Heart right ventricle (tissue), 16 donors: ENCODE data around the gene PKNOX2. TPM values are rescaled to one million over a fixed set of nuclear protein-coding genes. Genes with fewer than 3 reads are reported as not detected.

Experiments used
- ATAC-seq, 8 donors: fragments of 200-7000 bp; cut with Tn5 transposase; one replicate each; pipeline ENCODE4 v1.9.1; 2020; ENCODE audit warnings: mild to moderate bottlenecking in 8 of 8, moderate library complexity in 8 of 8, moderate number of reproducible peaks in 1 of 8
- DNase-seq, 2 donors: peaks; one replicate each; pipeline ENCODE4 v3.0.0-alpha.2; 2020
- H3K27ac ChIP-seq, 10 donors: fragments of 200-600 bp; sonication (generic) in 2 of 10; one replicate each; pipeline versions ENCODE4 v1.5.0 to v1.8.0; 2020 to 2022; ENCODE audit warnings: mild to moderate bottlenecking in 3 of 10
- H3K27me3 ChIP-seq, 7 donors: fragments of 200-600 bp; one replicate each; pipeline ENCODE4 v1.8.0; 2021 to 2022; ENCODE audit warnings: mild to moderate bottlenecking in 2 of 7
- H3K36me3 ChIP-seq, 9 donors: fragments of 200-600 bp; sonication (generic) in 1 of 9; one replicate each; pipeline versions ENCODE4 v1.5.0 to v1.8.0; 2020 to 2022; ENCODE audit warnings: mild to moderate bottlenecking in 2 of 9
- H3K4me1 ChIP-seq, 9 donors: fragments of 200-600 bp; sonication (generic) in 1 of 9; one replicate each; pipeline versions ENCODE4 v1.5.0 to v1.8.0; 2020 to 2022; ENCODE audit warnings: mild to moderate bottlenecking in 4 of 9
- H3K4me3 ChIP-seq, 10 donors: fragments of 200-600 bp; sonication (generic) in 2 of 10; one replicate each; pipeline versions ENCODE4 v1.5.0 to v1.8.0; 2020 to 2022; ENCODE audit warnings: mild to moderate bottlenecking in 7 of 10, moderate library complexity in 2 of 10
- H3K9me3 ChIP-seq, 11 donors: fragments of 200-600 bp in 10 of 11; sonication (generic) in 2 of 11; one replicate each; pipeline versions ENCODE4 v1.5.0 to v1.8.0; 2013 to 2022; ENCODE audit warnings: mild to moderate bottlenecking in 2 of 11, control low read depth in 1 of 11, moderate library complexity in 1 of 11
- CTCF ChIP-seq, 9 donors: fragments of 200-600 bp; sonication (generic) in 2 of 9; IDR thresholded peaks; one replicate each; pipeline versions ENCODE4 v1.5.0 to v1.8.0; 2021 to 2022; ENCODE audit warnings: antibody characterized with exemption in 9 of 9, mild to moderate bottlenecking in 5 of 9, moderate library complexity in 1 of 9
- WGBS, 2 donors: extraction: QIAGEN DNeasy Blood & Tissue Kit; methylation state at CpG; one replicate each; pipeline ENCODE4 v1.1.7; 2013; ENCODE audit warnings: inconsistent platforms in 1 of 2; 5-methylcytosine and 5-hydroxymethylcytosine counted together
- intact Hi-C, 10 donors: fragments of 100-400 bp; cut with DNase I; formaldehyde crosslinking; loops; one replicate each; pipeline versions ENCODE4 v1.11.1 to v1.14.2; 2022
- polyA plus RNA-seq, 2 donors: library from polyadenylated mRNA; stranded (reverse); fragments of 200-250 nt; gene quantifications; one replicate each; pipeline ENCODE4 v1.2.3, GENCODE V29; 2013
- total RNA-seq, 10 donors: library from RNA; stranded (reverse); fragmentation: NEBNext Ultra II Directional in 3 of 10; extraction: Animal tissue kit (Norgen Biotek cat#: 25700) in 3 of 10; gene quantifications; one replicate each; pipeline versions ENCODE4 v1.2.1 to v1.2.4, GENCODE V29; 2021 to 2023
- donor health status: Arrhythmogenic right ventricular cardiomyopathy.
- donor health status: ischemic (EF 13 %, LVEDD 7.1; RV severe dilation, severe dysfunction).
- donor health status: healthy with polysubstance abuse.
- donor health status: DM: no; HTN: yes; CAD: no.
- donor health status: DM: no; HTN: no; CAD: no.
- donor health status: ischemic (EF 25% LVEDD 6.9; RV normal size, moderate dysfunction).
- donor health status: ischemic (EF 25% LVEDD 5.7; RV mildly dilated, moderate dysfunction).
- donor health status: healthy.
- donor health status: DM: yes; HTN: yes; CAD: no.
- donor health status: Ischemic cardiomyopathy.
- donor health status: ischemic (EF 35%, LVEDD 5.7; RV mildly dilated, moderate dysfunction).
- donor health status: nonischemic (EF 11% LVEDD 7.7; RV severe dilation, severe dysfunction).
- donor health status: DM: yes; HTN: yes; CAD: no.
- donor health status: PGD.
- donor health status: ischemic (EF 29% LVEDD 5.4; RV normal size, mild dysfunction).
- donor health status: nonischemic (EF 23%, LVEDD 6.1; RV moderate dilation, normal function).

PKNOX2 gene
- total and polyA plus RNA-seq, 12 donors = 2.5 to 5.8 (median 4.5) TPM

- no peak overlapping the region for H3K27ac ChIP-seq
- no peak overlapping the region for H3K4me3 ChIP-seq
- peaks cover 0 to 20% (median 0%) of the 10 kb centered on the region in 7 donors for H3K27me3 ChIP-seq
- peaks cover 0 to 5% (median 0%) of the 10 kb centered on the region in 9 donors for H3K36me3 ChIP-seq
- WGBS, 2 donors = 60 to 82% methylated on average over 6 of the region's 6 CpGs
- DNase-seq = no peak
- TF ChIP-seq CTCF (IDR thresholded peaks at IDR 0.05) = no peak
- H3K9me3 ChIP-seq = no peaks in the 10 kb centered on the region
- peaks cover 0 to 41% (median 20%) of the 10 kb centered on the region in 9 donors for H3K4me1 ChIP-seq
- intact Hi-C loops = loop anchor here in 2 of 10 donors (1.0 to 10.0 kb wide), 2 partner anchors 32 to 745 kb away; no protein-coding TSS in a partner anchor
- no peak for ATAC-seq
Observed at GRCh38 chr11:125369808-125370207, 205.3 kb downstream of the PKNOX2 start.

- Histone ChIP-seq H3K9me3 (no peaks in the 10 kb centered on the region), H3K27ac (no peak overlapping the region), H3K4me3 (no peak overlapping the region), H3K4me1 (peaks cover 3 to 49% (median 27%) of the 10 kb centered on the region in 9 donors), H3K36me3 (peaks cover 0 to 5% (median 0%) of the 10 kb centered on the region in 9 donors), H3K27me3 (peaks cover 0 to 20% (median 0%) of the 10 kb centered on the region in 7 donors)
- intact Hi-C loops = loop anchor here in 1 of 10 donors (10.0 kb wide), 1 partner anchor 744 kb away; no protein-coding TSS in a partner anchor
- no peak for ATAC-seq
- TF ChIP-seq CTCF (IDR thresholded peaks at IDR 0.05) = no peak
- WGBS, 2 donors = 71 to 75% methylated on average over 18 of the region's 18 CpGs
- DNase-seq = no peak
Observed at GRCh38 chr11:125370561-125371389, 206.2 kb downstream of the PKNOX2 start.

DNA sequence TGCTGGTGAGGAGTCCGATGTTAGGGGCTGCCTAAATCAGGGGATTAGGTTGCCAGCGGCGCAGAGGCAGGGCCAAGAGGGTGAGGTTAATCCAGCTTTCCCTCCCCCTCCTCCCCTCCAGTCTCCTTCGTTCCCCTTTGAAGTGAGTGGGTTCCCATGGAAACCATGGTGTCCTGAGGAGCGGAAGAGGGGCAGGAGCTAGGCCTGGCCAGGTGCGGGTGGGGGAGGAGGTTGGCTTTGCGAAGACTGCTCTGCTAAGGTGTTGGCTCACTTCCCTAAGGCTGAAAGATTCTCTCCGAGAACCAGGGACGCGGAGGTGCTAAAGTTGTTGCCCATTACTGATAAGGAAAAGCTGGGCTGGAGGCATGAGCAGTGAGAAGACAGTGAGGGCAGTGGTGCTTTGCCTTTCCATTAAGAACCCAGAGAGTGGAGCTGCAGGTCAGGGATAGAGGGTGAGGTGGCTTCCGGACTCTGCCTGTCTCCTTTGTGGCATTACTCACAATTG lies 206.9 kb downstream of the PKNOX2 start:
- ATAC-seq = no peak
- peak in 1 of 9 donors; percentile 15 for TF ChIP-seq CTCF (IDR thresholded peaks at IDR 0.05)
- peaks cover 0 to 5% (median 0%) of the 10 kb centered on the region in 9 donors for H3K36me3 ChIP-seq
- DNase-seq = no peak
- intact Hi-C loops = loop anchor here in 1 of 10 donors (10.0 kb wide), 1 partner anchor 743 kb away; no protein-coding TSS in a partner anchor
- H3K9me3 ChIP-seq = no peaks in the 10 kb centered on the region
- H3K27me3 ChIP-seq = peaks cover 0 to 20% (median 0%) of the 10 kb centered on the region in 7 donors
- no peak overlapping the region for H3K27ac ChIP-seq
- 71 to 76% methylated on average over 11 of the region's 11 CpGs for WGBS, 2 donors
- H3K4me1 ChIP-seq = peaks cover 3 to 56% (median 33%) of the 10 kb centered on the region in 9 donors
- no peak overlapping the region for H3K4me3 ChIP-seq

DNA sequence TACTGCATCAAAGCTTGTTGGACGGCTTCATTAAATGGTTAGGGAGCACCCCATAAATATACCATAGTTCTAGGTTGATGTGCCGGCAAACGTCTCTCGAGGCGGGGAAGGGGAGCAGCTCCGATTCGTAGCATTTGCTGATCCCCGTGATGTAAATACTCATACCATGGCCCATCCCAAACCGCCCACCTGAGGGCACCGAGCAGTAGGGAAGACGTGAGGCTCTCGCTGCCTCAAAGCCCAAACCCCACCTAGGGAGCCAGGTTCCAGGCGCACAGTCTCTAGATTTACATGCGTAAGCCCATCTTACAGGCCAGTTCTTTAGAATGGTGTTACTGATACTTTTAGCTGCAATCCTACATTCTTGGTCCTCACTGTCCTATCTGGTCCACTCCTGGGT lies 207.5 kb downstream of the PKNOX2 start:
- peaks cover 0 to 20% (median 0%) of the 10 kb centered on the region in 7 donors for H3K27me3 ChIP-seq
- H3K4me3 ChIP-seq = no peak overlapping the region
- 91 to 93% methylated on average over 14 of the region's 14 CpGs for WGBS, 2 donors
- ATAC-seq (no peak), DNase-seq (no peak)
- H3K27ac ChIP-seq = no peak overlapping the region
- intact Hi-C loops = loop anchor here in 1 of 10 donors (10.0 kb wide), 1 partner anchor 743 kb away; no protein-coding TSS in a partner anchor
- H3K9me3 ChIP-seq = no peaks in the 10 kb centered on the region
- peaks cover 3 to 62% (median 37%) of the 10 kb centered on the region in 9 donors for H3K4me1 ChIP-seq
- TF ChIP-seq CTCF (IDR thresholded peaks at IDR 0.05) = no peak
- H3K36me3 ChIP-seq = peaks cover 0 to 5% (median 0%) of the 10 kb centered on the region in 9 donors
